OCI-LY1 (cell line): ENCODE data around the gene TMCC2.

Experiments used
- H2AFZ ChIP-seq: fragments of 200-600 bp; sonication (generic), shearing (Covaris generic); 2 replicates; pipeline ENCODE4 v1.6.0; 2014; ENCODE audit warnings: antibody characterized with exemption, mild to moderate bottlenecking, low read length
- H3F3A ChIP-seq: fragments of 200-600 bp; sonication (generic), shearing (Covaris generic); 2 replicates; pipeline ENCODE4 v1.6.0; 2014; ENCODE audit warnings: mild to moderate bottlenecking, antibody characterized with exemption, low read length, moderate library complexity; ENCODE audit not compliant: insufficient read depth
- H3K27ac ChIP-seq: fragments of 200-600 bp; sonication (generic); 2 replicates; pipeline ENCODE4 v1.5.1; 2014; ENCODE audit warnings: low read length, mixed run types, mild to moderate bottlenecking, low read depth; ENCODE audit not compliant: poor library complexity, severe bottlenecking
- H3K27me3 ChIP-seq: fragments of 200-600 bp; sonication (generic); 2 replicates; pipeline ENCODE4 v1.6.0; 2014; ENCODE audit warnings: antibody characterized with exemption, mild to moderate bottlenecking, low read length, moderate library complexity; ENCODE audit not compliant: insufficient read depth
- H3K36me3 ChIP-seq: fragments of 200-600 bp; sonication (generic); 2 replicates; pipeline ENCODE4 v1.6.1; 2014; ENCODE audit warnings: mild to moderate bottlenecking, antibody characterized with exemption, low read length, moderate library complexity, mixed read lengths; ENCODE audit not compliant: insufficient read depth
- H3K4me1 ChIP-seq: fragments of 200-600 bp; sonication (generic); 2 replicates; pipeline ENCODE4 v1.5.1; 2014; ENCODE audit warnings: mild to moderate bottlenecking, low read length, moderate library complexity; ENCODE audit not compliant: insufficient read depth, severe bottlenecking
- H3K4me2 ChIP-seq: fragments of 200-600 bp; sonication (generic), shearing (Covaris generic); 2 replicates; pipeline ENCODE4 v1.6.1; 2014; ENCODE audit warnings: low read length
- H3K4me3 ChIP-seq: fragments of 200-600 bp; sonication (generic); 2 replicates; pipeline ENCODE4 v1.5.1; 2014; ENCODE audit warnings: low read length, low read depth, mild to moderate bottlenecking, mixed read lengths; ENCODE audit not compliant: poor library complexity, severe bottlenecking
- H3K79me2 ChIP-seq: fragments of 200-600 bp; shearing (Covaris generic); 2 replicates; pipeline ENCODE4 v1.6.1; 2016; ENCODE audit warnings: mixed run types, low read length, mixed read lengths; ENCODE audit not compliant: insufficient read depth
- H3K9ac ChIP-seq: fragments of 200-600 bp; sonication (generic), shearing (Covaris generic); 2 replicates; pipeline ENCODE4 v1.6.1; 2014; ENCODE audit warnings: mild to moderate bottlenecking, low read length, mixed read lengths
- H3K9me2 ChIP-seq: fragments of 200-600 bp; sonication (generic), shearing (Covaris generic); 2 replicates; pipeline ENCODE4 v1.6.1; 2014; ENCODE audit warnings: low read depth, mild to moderate bottlenecking, low read length, mixed read lengths
- H3K9me3 ChIP-seq: fragments of 200-600 bp; shearing (Covaris generic); 2 replicates; pipeline ENCODE4 v1.6.1; 2014; ENCODE audit warnings: low read length, mixed read lengths
- H4K20me1 ChIP-seq: fragments of 200-600 bp; sonication (generic), shearing (Covaris generic); 2 replicates; pipeline ENCODE4 v1.6.0; 2016; ENCODE audit warnings: mild to moderate bottlenecking, low read length; ENCODE audit not compliant: insufficient read depth
- EZH2 ChIP-seq: fragments of 200-600 bp; sonication (generic), shearing (Covaris generic); IDR thresholded peaks from 2 replicates; pipeline ENCODE4 v1.8.0; 2017; ENCODE audit warnings: borderline replicate concordance, mixed run types, mild to moderate bottlenecking, antibody characterized with exemption, low read length, moderate library complexity, mixed read lengths
- TF ChIP-seq, protein P1 (sequence below): fragments of 200-600 bp; sonication (generic), shearing (Covaris generic); IDR thresholded peaks from 2 replicates; pipeline ENCODE4 v1.5.1; 2017; ENCODE audit warnings: mild to moderate bottlenecking, antibody characterized with exemption, low read length, moderate library complexity, mixed read lengths

Gene TMCC2

DNA sequence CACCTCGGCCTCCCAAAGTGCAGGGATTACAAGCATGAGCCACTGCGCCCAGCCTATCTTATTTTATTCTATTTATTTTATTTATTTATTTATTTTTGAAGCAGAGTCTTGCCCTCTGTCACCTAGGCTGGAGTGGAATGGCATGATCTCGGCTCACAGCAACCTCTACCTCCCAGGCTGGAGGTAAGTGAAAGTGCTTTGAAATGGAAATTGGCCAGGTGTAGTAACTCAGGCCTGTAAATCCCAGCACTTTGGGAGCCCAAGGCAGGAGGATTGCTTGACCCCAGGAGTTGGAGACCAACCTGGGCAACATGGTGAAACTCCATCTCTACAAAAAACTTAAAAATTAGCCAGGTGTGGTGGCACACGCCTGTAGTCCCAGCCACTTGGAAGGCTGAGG lies 11.2 kb upstream of the TMCC2 start:
- Histone ChIP-seq H3K9me3 (no peaks in the 10 kb centered on the region), H3F3A (no peaks in the 10 kb centered on the region), H3K36me3 (no peaks in the 10 kb centered on the region), H3K9ac (no peak overlapping the region), H3K4me2 (no peak overlapping the region), H3K9me2 (no peaks in the 10 kb centered on the region), H3K4me3 (no peak overlapping the region), H3K79me2 (no peaks in the 10 kb centered on the region), H3K27ac (no peak overlapping the region), H3K27me3 (no peaks in the 10 kb centered on the region), H2AFZ (no peak overlapping the region), H4K20me1 (no peaks in the 10 kb centered on the region), H3K4me1 (peaks cover 12% of the 10 kb centered on the region)
- TF ChIP-seq, protein P1, sequence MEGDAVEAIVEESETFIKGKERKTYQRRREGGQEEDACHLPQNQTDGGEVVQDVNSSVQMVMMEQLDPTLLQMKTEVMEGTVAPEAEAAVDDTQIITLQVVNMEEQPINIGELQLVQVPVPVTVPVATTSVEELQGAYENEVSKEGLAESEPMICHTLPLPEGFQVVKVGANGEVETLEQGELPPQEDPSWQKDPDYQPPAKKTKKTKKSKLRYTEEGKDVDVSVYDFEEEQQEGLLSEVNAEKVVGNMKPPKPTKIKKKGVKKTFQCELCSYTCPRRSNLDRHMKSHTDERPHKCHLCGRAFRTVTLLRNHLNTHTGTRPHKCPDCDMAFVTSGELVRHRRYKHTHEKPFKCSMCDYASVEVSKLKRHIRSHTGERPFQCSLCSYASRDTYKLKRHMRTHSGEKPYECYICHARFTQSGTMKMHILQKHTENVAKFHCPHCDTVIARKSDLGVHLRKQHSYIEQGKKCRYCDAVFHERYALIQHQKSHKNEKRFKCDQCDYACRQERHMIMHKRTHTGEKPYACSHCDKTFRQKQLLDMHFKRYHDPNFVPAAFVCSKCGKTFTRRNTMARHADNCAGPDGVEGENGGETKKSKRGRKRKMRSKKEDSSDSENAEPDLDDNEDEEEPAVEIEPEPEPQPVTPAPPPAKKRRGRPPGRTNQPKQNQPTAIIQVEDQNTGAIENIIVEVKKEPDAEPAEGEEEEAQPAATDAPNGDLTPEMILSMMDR: no peak
- TF ChIP-seq EZH2: no peak

DNA sequence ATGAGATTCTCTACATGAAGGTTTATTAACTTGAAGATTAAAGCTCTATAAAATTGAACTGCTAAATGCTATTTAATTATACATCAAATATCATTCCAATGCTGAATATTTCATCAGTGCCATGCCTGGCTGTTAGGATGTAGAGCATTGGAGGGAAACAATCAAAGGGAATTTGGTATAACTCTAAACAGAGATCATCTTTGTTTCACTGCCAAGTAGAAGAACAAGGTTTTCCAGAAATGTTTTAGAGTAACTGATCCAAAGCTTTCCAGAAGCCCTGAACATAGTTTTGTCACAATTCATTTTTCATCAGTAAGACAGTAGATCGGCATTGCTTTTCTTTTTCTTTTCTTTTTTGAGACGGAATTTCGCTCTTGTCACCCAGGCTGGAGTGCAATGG lies 10.3 kb upstream of the TMCC2 start:
- Histone ChIP-seq H2AFZ (no peak overlapping the region), H3F3A (no peaks in the 10 kb centered on the region), H3K4me2 (no peak overlapping the region), H3K27me3 (no peaks in the 10 kb centered on the region), H3K79me2 (no peaks in the 10 kb centered on the region), H4K20me1 (no peaks in the 10 kb centered on the region), H3K36me3 (no peaks in the 10 kb centered on the region), H3K4me3 (no peak overlapping the region), H3K9ac (no peak overlapping the region), H3K27ac (no peak overlapping the region), H3K4me1 (peaks cover 4% of the 10 kb centered on the region), H3K9me2 (no peaks in the 10 kb centered on the region), H3K9me3 (no peaks in the 10 kb centered on the region)
- no peak for TF ChIP-seq EZH2
- TF ChIP-seq, protein P1: no peak

DNA sequence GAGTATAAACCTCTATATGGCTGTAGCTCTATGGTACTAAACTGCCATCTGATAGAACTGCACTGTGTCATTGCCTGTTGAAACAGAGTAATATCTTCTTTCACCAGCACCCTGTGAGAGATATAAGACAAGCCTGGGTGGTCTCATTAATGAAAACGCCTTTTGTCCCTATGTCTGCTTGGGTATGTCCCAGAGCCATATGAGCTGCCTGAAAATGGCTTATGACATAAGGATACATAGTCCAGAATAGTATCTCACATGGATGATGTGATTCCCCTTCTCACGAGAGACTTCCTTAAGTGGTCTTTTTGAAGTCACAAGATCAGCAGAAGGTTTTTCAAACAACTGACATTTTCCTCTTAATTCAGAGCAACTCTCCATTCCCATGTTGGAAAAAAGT lies 7.3 kb upstream of the TMCC2 start:
- H3K9me3 ChIP-seq: no peaks in the 10 kb centered on the region
- no peaks in the 10 kb centered on the region for H3K9me2 ChIP-seq
- no peaks in the 10 kb centered on the region for H4K20me1 ChIP-seq
- no peaks in the 10 kb centered on the region for H3K79me2 ChIP-seq
- no peak overlapping the region for H3K9ac ChIP-seq
- no peak overlapping the region for H3K27ac ChIP-seq
- H3F3A ChIP-seq: no peaks in the 10 kb centered on the region
- H2AFZ ChIP-seq: no peak overlapping the region
- H3K36me3 ChIP-seq: no peaks in the 10 kb centered on the region
- H3K4me2 ChIP-seq: no peak overlapping the region
- TF ChIP-seq, protein P1: no peak
- no peak for TF ChIP-seq EZH2
- H3K27me3 ChIP-seq: no peaks in the 10 kb centered on the region
- no peaks in the 10 kb centered on the region for H3K4me1 ChIP-seq
- H3K4me3 ChIP-seq: no peak overlapping the region
